Astrocyte (in vitro differentiated cells and primary cell): ENCODE measurements around the gene OR2M4. TPM values are rescaled to one million over a fixed set of nuclear protein-coding genes. Genes with fewer than 3 reads are reported as not detected.

ENCODE experiments used
- DNase-seq: peaks from one replicate; pipeline ENCODE4 v3.0.0-alpha.2; 2010; ENCODE audit warnings: low read depth
- FAIRE-seq: peaks from 2 replicates; lab custom pipeline; 2011; peaks lifted over from hg19 to GRCh38; lab: Jason Lieb, UNC
- H2AFZ ChIP-seq: 2 replicates; pipeline ENCODE4 v1.6.0; 2012; ENCODE audit warnings: low read depth, low read length, inconsistent platforms
- H3K27ac ChIP-seq: 2 replicates; pipeline ENCODE4 v1.5.1; 2011; ENCODE audit warnings: low read depth, low read length, inconsistent platforms
- H3K27me3 ChIP-seq: 2 replicates; pipeline ENCODE4 v1.6.0; 2011; ENCODE audit warnings: low read length, inconsistent platforms; ENCODE audit not compliant: insufficient read depth
- H3K36me3 ChIP-seq: 2 replicates; pipeline ENCODE4 v1.5.1; 2011; ENCODE audit warnings: low read length, inconsistent platforms; ENCODE audit not compliant: insufficient read depth
- H3K4me1 ChIP-seq: 2 replicates; pipeline ENCODE4 v1.5.1; 2011; ENCODE audit warnings: low read length, inconsistent platforms; ENCODE audit not compliant: insufficient read depth
- H3K4me2 ChIP-seq: 2 replicates; pipeline ENCODE4 v1.6.0; 2012; ENCODE audit warnings: low read length, inconsistent platforms
- H3K4me3 ChIP-seq: 2 replicates; pipeline ENCODE4 v1.5.1; 2011; ENCODE audit warnings: low read depth, mild to moderate bottlenecking, low read length, inconsistent platforms; ENCODE audit not compliant: insufficient read depth
- H3K79me2 ChIP-seq: 2 replicates; pipeline ENCODE4 v1.6.0; 2012; ENCODE audit warnings: mild to moderate bottlenecking, low read length, inconsistent platforms; ENCODE audit not compliant: insufficient read depth
- H3K9ac ChIP-seq: 2 replicates; pipeline ENCODE4 v1.6.0; 2012; ENCODE audit warnings: mild to moderate bottlenecking, low read length, inconsistent platforms
- H3K9me3 ChIP-seq: 2 replicates; pipeline ENCODE4 v1.5.1; 2012; ENCODE audit warnings: low read depth, mild to moderate bottlenecking, low read length, inconsistent platforms; ENCODE audit not compliant: insufficient read depth
- H4K20me1 ChIP-seq: 2 replicates; pipeline ENCODE4 v1.6.0; 2012; ENCODE audit warnings: low read length, inconsistent platforms; ENCODE audit not compliant: insufficient read depth
- H3K27ac Mint-ChIP-seq: one replicate; pipeline ENCODE4 v1.8.0; 2021; ENCODE audit warnings: mild to moderate bottlenecking, mixed read lengths; ENCODE audit not compliant: unreplicated experiment
- H3K27me3 Mint-ChIP-seq: one replicate; pipeline ENCODE4 v1.8.0; 2021; ENCODE audit warnings: low read depth, mixed read lengths; ENCODE audit not compliant: unreplicated experiment
- H3K36me3 Mint-ChIP-seq: one replicate; pipeline ENCODE4 v1.8.0; 2021; ENCODE audit warnings: low read depth, mixed read lengths; ENCODE audit not compliant: unreplicated experiment
- H3K4me1 Mint-ChIP-seq: one replicate; pipeline ENCODE4 v1.8.0; 2021; ENCODE audit warnings: low read depth, mixed read lengths; ENCODE audit not compliant: unreplicated experiment
- H3K4me3 Mint-ChIP-seq: one replicate; pipeline ENCODE4 v1.8.0; 2021; ENCODE audit warnings: mild to moderate bottlenecking, moderate library complexity, mixed read lengths; ENCODE audit not compliant: unreplicated experiment
- H3K9me3 Mint-ChIP-seq: one replicate; pipeline ENCODE4 v1.8.0; 2021; ENCODE audit warnings: mild to moderate bottlenecking, mixed read lengths; ENCODE audit not compliant: unreplicated experiment
- CTCF ChIP-seq: IDR thresholded peaks from 2 replicates; pipeline ENCODE4 v1.5.1; 2011; ENCODE audit warnings: low read depth, mild to moderate bottlenecking, inconsistent platforms, low read length, moderate library complexity; ENCODE audit not compliant: insufficient read depth
- EZH2 ChIP-seq: IDR thresholded peaks from 2 replicates; pipeline ENCODE4 v1.6.1; 2012; ENCODE audit warnings: mild to moderate bottlenecking, low read length, inconsistent platforms; ENCODE audit not compliant: insufficient read depth
- total RNA-seq: library from RNA; stranded (reverse); gene quantifications from 2 replicates; pipeline ENCODE4 v1.2.1, GENCODE V29; 2021

Gene OR2M4
- total RNA-seq, 1 donor from 2014 or later: not detected

- Mint-ChIP-seq H3K4me1 (no peaks in the 10 kb centered on the region), H3K9me3 (peaks cover 4% of the 10 kb centered on the region), H3K4me3 (no peak overlapping the region), H3K27ac (no peak overlapping the region), H3K36me3 (no peaks in the 10 kb centered on the region), H3K27me3 (no peaks in the 10 kb centered on the region)
- DNase-seq (no peak), FAIRE-seq (no peak)
- Histone ChIP-seq H3K27ac (no peak overlapping the region), H3K4me3 (no peak overlapping the region), H3K27me3 (no peaks in the 10 kb centered on the region), H3K4me1 (no peaks in the 10 kb centered on the region), H3K4me2 (no peak overlapping the region), H4K20me1 (no peaks in the 10 kb centered on the region), H3K36me3 (no peaks in the 10 kb centered on the region), H3K9me3 (no peaks in the 10 kb centered on the region), H2AFZ (no peak overlapping the region), H3K9ac (no peak overlapping the region), H3K79me2 (no peaks in the 10 kb centered on the region)
- TF ChIP-seq EZH2 (no peak), CTCF (no peak)
Measured at GRCh38 chr1:248288391-248288790, 57.2 kb downstream of the OR2M4 start.

Other genes starting within 250 kb of the OR2M4 start
- gene OR2L5, start 217.8 kb upstream of the OR2M4 start, total RNA-seq: not detected in 2 replicates
- not detected in 2 replicates for gene OR2L2, start 201.3 kb upstream of the OR2M4 start, total RNA-seq
- gene OR2L3, start 184.6 kb upstream of the OR2M4 start, total RNA-seq: not detected in 2 replicates
- gene OR2L13, start 136.2 kb upstream of the OR2M4 start, total RNA-seq: not detected in 2 replicates
- gene OR2M5, start 86.3 kb upstream of the OR2M4 start, total RNA-seq: not detected in 2 replicates
- not detected in 2 replicates for gene OR2M2, start 56.6 kb upstream of the OR2M4 start, total RNA-seq
- not detected in 2 replicates for gene OR2M3, start 34.2 kb upstream of the OR2M4 start, total RNA-seq
- gene OR2T33, start 46.6 kb downstream of the OR2M4 start, total RNA-seq: not detected in 2 replicates
- gene OR2T12, start 72.0 kb downstream of the OR2M4 start, total RNA-seq: not detected in 2 replicates
- not detected in 2 replicates for gene OR2M7, start 93.2 kb downstream of the OR2M4 start, total RNA-seq
- gene OR14C36, start 117.4 kb downstream of the OR2M4 start, total RNA-seq: not detected in 2 replicates
- gene OR2T4, start 130.2 kb downstream of the OR2M4 start, total RNA-seq: not detected in 2 replicates
- gene OR2T6, start 144.3 kb downstream of the OR2M4 start, total RNA-seq: not detected in 2 replicates
- not detected in 2 replicates for gene OR2T1, start 171.6 kb downstream of the OR2M4 start, total RNA-seq
- not detected in 2 replicates for gene OR2T2, start 214.2 kb downstream of the OR2M4 start, total RNA-seq
- gene OR2T3, start 241.9 kb downstream of the OR2M4 start, total RNA-seq: not detected in 2 replicates